Measurements from ENCODE around the gene RDM1.

DNA sequence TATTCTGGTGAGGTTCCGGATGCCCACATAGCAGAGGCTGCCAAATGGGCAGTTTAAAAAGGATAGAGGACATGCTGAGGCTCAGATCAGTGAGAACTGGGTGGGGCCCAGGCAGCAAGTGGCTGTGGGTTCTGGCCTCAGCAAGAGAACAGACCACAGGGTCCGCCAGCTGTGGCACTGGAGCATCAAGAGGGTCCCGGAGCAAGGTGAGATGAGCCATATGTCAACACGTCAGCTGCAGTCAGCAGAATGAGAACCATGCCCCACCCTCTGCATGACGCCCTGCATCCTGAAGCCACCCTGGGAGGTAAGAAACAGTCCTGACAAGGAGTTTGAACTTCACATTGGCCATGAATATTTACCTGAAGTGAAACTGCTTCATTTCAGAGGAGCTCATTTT is 30.3 kb downstream of the RDM1 start:
- TF ChIP-seq, protein P1, sequence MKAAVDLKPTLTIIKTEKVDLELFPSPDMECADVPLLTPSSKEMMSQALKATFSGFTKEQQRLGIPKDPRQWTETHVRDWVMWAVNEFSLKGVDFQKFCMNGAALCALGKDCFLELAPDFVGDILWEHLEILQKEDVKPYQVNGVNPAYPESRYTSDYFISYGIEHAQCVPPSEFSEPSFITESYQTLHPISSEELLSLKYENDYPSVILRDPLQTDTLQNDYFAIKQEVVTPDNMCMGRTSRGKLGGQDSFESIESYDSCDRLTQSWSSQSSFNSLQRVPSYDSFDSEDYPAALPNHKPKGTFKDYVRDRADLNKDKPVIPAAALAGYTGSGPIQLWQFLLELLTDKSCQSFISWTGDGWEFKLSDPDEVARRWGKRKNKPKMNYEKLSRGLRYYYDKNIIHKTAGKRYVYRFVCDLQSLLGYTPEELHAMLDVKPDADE (IDR thresholded peaks at IDR 0.05) = no peak
- TF ChIP-seq, protein P2, sequence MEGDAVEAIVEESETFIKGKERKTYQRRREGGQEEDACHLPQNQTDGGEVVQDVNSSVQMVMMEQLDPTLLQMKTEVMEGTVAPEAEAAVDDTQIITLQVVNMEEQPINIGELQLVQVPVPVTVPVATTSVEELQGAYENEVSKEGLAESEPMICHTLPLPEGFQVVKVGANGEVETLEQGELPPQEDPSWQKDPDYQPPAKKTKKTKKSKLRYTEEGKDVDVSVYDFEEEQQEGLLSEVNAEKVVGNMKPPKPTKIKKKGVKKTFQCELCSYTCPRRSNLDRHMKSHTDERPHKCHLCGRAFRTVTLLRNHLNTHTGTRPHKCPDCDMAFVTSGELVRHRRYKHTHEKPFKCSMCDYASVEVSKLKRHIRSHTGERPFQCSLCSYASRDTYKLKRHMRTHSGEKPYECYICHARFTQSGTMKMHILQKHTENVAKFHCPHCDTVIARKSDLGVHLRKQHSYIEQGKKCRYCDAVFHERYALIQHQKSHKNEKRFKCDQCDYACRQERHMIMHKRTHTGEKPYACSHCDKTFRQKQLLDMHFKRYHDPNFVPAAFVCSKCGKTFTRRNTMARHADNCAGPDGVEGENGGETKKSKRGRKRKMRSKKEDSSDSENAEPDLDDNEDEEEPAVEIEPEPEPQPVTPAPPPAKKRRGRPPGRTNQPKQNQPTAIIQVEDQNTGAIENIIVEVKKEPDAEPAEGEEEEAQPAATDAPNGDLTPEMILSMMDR (conservative IDR thresholded peaks at IDR 0.05; ENCODE audit: low read depth in 2 of 2) = no peak
- TF ChIP-seq EZH2 (IDR thresholded peaks at IDR 0.05; ENCODE audit: low read depth, unreplicated experiment) (no peak), POLR2AphosphoS5 (IDR thresholded peaks at IDR 0.05; ENCODE audit: low read depth) (no peak), EZH2phosphoT487 (IDR thresholded peaks at IDR 0.05; ENCODE audit: unreplicated experiment) (no peak), JUNB (IDR thresholded peaks at IDR 0.05; ENCODE audit: unreplicated experiment) (no peak), CREB1 (CRISPR knock-in tag; IDR thresholded peaks at IDR 0.05; ENCODE audit: low read depth) (no peak), ZNF114 (CRISPR knock-in tag; IDR thresholded peaks at IDR 0.05) (no peak), ZNF331 (CRISPR knock-in tag; IDR thresholded peaks at IDR 0.05; ENCODE audit: low read depth) (no peak), STAT1 (IDR thresholded peaks at IDR 0.05; ENCODE audit: unreplicated experiment) (no peak), NANOG (IDR thresholded peaks at IDR 0.05; ENCODE audit: borderline replicate concordance) (no peak)
- TF ChIP-seq, protein P3, sequence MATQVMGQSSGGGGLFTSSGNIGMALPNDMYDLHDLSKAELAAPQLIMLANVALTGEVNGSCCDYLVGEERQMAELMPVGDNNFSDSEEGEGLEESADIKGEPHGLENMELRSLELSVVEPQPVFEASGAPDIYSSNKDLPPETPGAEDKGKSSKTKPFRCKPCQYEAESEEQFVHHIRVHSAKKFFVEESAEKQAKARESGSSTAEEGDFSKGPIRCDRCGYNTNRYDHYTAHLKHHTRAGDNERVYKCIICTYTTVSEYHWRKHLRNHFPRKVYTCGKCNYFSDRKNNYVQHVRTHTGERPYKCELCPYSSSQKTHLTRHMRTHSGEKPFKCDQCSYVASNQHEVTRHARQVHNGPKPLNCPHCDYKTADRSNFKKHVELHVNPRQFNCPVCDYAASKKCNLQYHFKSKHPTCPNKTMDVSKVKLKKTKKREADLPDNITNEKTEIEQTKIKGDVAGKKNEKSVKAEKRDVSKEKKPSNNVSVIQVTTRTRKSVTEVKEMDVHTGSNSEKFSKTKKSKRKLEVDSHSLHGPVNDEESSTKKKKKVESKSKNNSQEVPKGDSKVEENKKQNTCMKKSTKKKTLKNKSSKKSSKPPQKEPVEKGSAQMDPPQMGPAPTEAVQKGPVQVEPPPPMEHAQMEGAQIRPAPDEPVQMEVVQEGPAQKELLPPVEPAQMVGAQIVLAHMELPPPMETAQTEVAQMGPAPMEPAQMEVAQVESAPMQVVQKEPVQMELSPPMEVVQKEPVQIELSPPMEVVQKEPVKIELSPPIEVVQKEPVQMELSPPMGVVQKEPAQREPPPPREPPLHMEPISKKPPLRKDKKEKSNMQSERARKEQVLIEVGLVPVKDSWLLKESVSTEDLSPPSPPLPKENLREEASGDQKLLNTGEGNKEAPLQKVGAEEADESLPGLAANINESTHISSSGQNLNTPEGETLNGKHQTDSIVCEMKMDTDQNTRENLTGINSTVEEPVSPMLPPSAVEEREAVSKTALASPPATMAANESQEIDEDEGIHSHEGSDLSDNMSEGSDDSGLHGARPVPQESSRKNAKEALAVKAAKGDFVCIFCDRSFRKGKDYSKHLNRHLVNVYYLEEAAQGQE (IDR thresholded peaks at IDR 0.05; ENCODE audit: unreplicated experiment) = no peak
- TF ChIP-seq, protein P4, sequence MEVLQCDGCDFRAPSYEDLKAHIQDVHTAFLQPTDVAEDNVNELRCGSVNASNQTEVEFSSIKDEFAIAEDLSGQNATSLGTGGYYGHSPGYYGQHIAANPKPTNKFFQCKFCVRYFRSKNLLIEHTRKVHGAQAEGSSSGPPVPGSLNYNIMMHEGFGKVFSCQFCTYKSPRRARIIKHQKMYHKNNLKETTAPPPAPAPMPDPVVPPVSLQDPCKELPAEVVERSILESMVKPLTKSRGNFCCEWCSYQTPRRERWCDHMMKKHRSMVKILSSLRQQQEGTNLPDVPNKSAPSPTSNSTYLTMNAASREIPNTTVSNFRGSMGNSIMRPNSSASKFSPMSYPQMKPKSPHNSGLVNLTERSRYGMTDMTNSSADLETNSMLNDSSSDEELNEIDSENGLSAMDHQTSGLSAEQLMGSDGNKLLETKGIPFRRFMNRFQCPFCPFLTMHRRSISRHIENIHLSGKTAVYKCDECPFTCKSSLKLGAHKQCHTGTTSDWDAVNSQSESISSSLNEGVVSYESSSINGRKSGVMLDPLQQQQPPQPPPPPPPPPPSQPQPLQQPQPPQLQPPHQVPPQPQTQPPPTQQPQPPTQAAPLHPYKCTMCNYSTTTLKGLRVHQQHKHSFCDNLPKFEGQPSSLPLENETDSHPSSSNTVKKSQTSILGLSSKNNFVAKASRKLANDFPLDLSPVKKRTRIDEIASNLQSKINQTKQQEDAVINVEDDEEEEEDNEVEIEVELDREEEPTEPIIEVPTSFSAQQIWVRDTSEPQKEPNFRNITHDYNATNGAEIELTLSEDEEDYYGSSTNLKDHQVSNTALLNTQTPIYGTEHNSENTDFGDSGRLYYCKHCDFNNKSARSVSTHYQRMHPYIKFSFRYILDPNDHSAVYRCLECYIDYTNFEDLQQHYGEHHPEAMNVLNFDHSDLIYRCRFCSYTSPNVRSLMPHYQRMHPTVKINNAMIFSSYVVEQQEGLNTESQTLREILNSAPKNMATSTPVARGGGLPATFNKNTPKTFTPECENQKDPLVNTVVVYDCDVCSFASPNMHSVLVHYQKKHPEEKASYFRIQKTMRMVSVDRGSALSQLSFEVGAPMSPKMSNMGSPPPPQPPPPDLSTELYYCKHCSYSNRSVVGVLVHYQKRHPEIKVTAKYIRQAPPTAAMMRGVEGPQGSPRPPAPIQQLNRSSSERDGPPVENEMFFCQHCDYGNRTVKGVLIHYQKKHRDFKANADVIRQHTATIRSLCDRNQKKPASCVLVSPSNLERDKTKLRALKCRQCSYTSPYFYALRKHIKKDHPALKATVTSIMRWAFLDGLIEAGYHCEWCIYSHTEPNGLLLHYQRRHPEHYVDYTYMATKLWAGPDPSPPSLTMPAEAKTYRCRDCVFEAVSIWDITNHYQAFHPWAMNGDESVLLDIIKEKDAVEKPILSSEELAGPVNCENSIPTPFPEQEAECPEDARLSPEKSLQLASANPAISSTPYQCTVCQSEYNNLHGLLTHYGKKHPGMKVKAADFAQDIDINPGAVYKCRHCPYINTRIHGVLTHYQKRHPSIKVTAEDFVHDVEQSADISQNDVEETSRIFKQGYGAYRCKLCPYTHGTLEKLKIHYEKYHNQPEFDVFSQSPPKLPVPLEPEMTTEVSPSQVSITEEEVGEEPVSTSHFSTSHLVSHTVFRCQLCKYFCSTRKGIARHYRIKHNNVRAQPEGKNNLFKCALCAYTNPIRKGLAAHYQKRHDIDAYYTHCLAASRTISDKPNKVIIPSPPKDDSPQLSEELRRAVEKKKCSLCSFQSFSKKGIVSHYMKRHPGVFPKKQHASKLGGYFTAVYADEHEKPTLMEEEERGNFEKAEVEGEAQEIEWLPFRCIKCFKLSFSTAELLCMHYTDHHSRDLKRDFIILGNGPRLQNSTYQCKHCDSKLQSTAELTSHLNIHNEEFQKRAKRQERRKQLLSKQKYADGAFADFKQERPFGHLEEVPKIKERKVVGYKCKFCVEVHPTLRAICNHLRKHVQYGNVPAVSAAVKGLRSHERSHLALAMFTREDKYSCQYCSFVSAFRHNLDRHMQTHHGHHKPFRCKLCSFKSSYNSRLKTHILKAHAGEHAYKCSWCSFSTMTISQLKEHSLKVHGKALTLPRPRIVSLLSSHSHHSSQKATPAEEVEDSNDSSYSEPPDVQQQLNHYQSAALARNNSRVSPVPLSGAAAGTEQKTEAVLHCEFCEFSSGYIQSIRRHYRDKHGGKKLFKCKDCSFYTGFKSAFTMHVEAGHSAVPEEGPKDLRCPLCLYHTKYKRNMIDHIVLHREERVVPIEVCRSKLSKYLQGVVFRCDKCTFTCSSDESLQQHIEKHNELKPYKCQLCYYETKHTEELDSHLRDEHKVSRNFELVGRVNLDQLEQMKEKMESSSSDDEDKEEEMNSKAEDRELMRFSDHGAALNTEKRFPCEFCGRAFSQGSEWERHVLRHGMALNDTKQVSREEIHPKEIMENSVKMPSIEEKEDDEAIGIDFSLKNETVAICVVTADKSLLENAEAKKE (CRISPR knock-in tag; IDR thresholded peaks at IDR 0.05) = no peak
